SK-N-SH (cell line): ENCODE results near the gene OSBPL9. TPM values are rescaled to one million over a fixed set of nuclear protein-coding genes. Genes with fewer than 3 reads are reported as not detected.
A peak's percentile ranks its signal among the peaks of the same experiment; 100 is the strongest.

Experiments
- CTCF ChIA-PET: fragments of 300-600, 350-600 bp; formaldehyde crosslinking; extraction: SDS; loops from one replicate; lab custom pipeline; 2021; lab: Yijun Ruan, JAX
- POLR2A ChIA-PET: fragments of 350-600 bp; sonication (Branson Sonifier 250); formaldehyde crosslinking; extraction: SDS; loops from one replicate; lab custom pipeline; 2020; ENCODE audit warnings: antibody characterized with exemption, inconsistent platforms; lab: Yijun Ruan, JAX
- DNase-seq: peaks from one replicate; pipeline ENCODE4 v3.0.0; 2012
- H2AFZ ChIP-seq: fragments of 200-600 bp; sonication (generic); 2 replicates; pipeline ENCODE4 v1.8.1; 2016; ENCODE audit warnings: antibody characterized with exemption, mild to moderate bottlenecking, low read depth
- H3F3A ChIP-seq: fragments of 200-600 bp; sonication (generic); replicated peaks from 2 replicates; pipeline ENCODE3; 2016; ENCODE audit warnings: antibody characterized with exemption, mild to moderate bottlenecking; ENCODE audit not compliant: insufficient read depth
- H3K27ac ChIP-seq, 2 experiments: fragments of 200-500 bp in 1 of 2; fragments of 200-600 bp in 1 of 2; sonication (Bioruptor generic) in 1 of 2; sonication (generic), shearing (Covaris generic) in 1 of 2; 2 replicates each; pipeline versions ENCODE4 v1.5.1 to v1.6.1; 2014 to 2016; ENCODE audit warnings: low read depth in 2 of 2, inconsistent platforms in 1 of 2, low read length in 1 of 2, mild to moderate bottlenecking in 1 of 2, mixed read lengths in 1 of 2
- H3K27me3 ChIP-seq: fragments of 200-600 bp; sonication (generic), shearing (Covaris generic); 2 replicates; pipeline ENCODE4 v1.6.1; 2016; ENCODE audit warnings: mixed run types; ENCODE audit not compliant: insufficient read depth
- H3K36me3 ChIP-seq, 2 experiments: fragments of 200-500 bp in 1 of 2; fragments of 200-600 bp in 1 of 2; sonication (Bioruptor generic) in 1 of 2; sonication (generic) in 1 of 2; replicated peaks in 1 of 2; 2 replicates each; pipeline versions ENCODE3 to v1.5.1; 2014 to 2016; ENCODE audit warnings: low read length in 1 of 2, mild to moderate bottlenecking in 1 of 2; ENCODE audit not compliant: insufficient read depth in 2 of 2, control insufficient read depth in 1 of 2
- H3K4me1 ChIP-seq, 2 experiments: fragments of 200-500 bp in 1 of 2; fragments of 200-600 bp in 1 of 2; sonication (Bioruptor generic) in 1 of 2; sonication (generic), shearing (Covaris generic) in 1 of 2; 2 replicates each; pipeline versions ENCODE4 v1.5.1 to v1.6.1; 2014 to 2016; ENCODE audit warnings: low read depth in 1 of 2, low read length in 1 of 2, mixed run types in 1 of 2; ENCODE audit not compliant: insufficient read depth in 2 of 2, control insufficient read depth in 1 of 2
- H3K4me2 ChIP-seq: fragments of 200-600 bp; sonication (generic), shearing (Covaris generic); 2 replicates; pipeline ENCODE4 v1.6.1; 2017; ENCODE audit warnings: mixed run types
- H3K4me3 ChIP-seq, 2 experiments: fragments of 200-500 bp in 1 of 2; fragments of 200-600 bp in 1 of 2; sonication (Bioruptor generic) in 1 of 2; sonication (generic), shearing (Covaris generic) in 1 of 2; 2 replicates each; pipeline versions ENCODE4 v1.5.1 to v1.8.1; 2014 to 2016; ENCODE audit warnings: low read depth in 2 of 2, inconsistent platforms in 1 of 2, low read length in 1 of 2, mild to moderate bottlenecking in 1 of 2, mixed read lengths in 1 of 2, moderate library complexity in 1 of 2
- H3K79me2 ChIP-seq: fragments of 200-600 bp; sonication (generic); 2 replicates; pipeline ENCODE4 v1.8.1; 2017; ENCODE audit warnings: mild to moderate bottlenecking; ENCODE audit not compliant: insufficient read depth
- H3K9ac ChIP-seq: fragments of 200-600 bp; sonication (generic); 2 replicates; pipeline ENCODE4 v1.6.1; 2017; ENCODE audit warnings: mixed run types
- H3K9me2 ChIP-seq: fragments of 200-600 bp; sonication (generic); 2 replicates; pipeline ENCODE4 v1.6.1; 2017; ENCODE audit warnings: mixed run types
- H3K9me3 ChIP-seq: fragments of 200-600 bp; sonication (generic); 2 replicates; pipeline ENCODE4 v1.6.1; 2017; ENCODE audit warnings: mixed run types, mild to moderate bottlenecking, moderate library complexity
- H4K20me1 ChIP-seq: fragments of 200-600 bp; sonication (generic); 2 replicates; pipeline ENCODE4 v1.6.1; 2017; ENCODE audit warnings: mild to moderate bottlenecking, mixed run types; ENCODE audit not compliant: insufficient read depth
- CHD2 ChIP-seq: fragments of 150-350 bp; IDR thresholded peaks from 2 replicates; pipeline ENCODE4 v1.6.1; 2018; ENCODE audit warnings: low read length; ENCODE audit not compliant: partially characterized antibody
- EZH2phosphoT487 ChIP-seq: fragments of 200-600 bp; sonication (generic); IDR thresholded peaks from 2 replicates; pipeline ENCODE4 v1.6.1; 2017; ENCODE audit warnings: low read depth, mixed run types, mild to moderate bottlenecking, antibody characterized with exemption, moderate library complexity, borderline replicate concordance
- FOXJ3 ChIP-seq: sonication (generic); formaldehyde crosslinking; IDR thresholded peaks from 2 replicates; pipeline ENCODE4 v1.5.1; 2020; ENCODE audit warnings: mild to moderate bottlenecking, missing genetic modification reagents
- GATA2 ChIP-seq: sonication (generic); formaldehyde crosslinking; IDR thresholded peaks from 2 replicates; pipeline ENCODE4 v1.5.0; 2020; ENCODE audit warnings: mild to moderate bottlenecking, missing genetic modification reagents
- JUND ChIP-seq: IDR thresholded peaks from 2 replicates; pipeline ENCODE4 v1.4.0; 2012
- NRF1 ChIP-seq: IDR thresholded peaks from 2 replicates; pipeline ENCODE4 v1.6.1; 2012; ENCODE audit warnings: low read depth, mild to moderate bottlenecking, low read length
- POLR2AphosphoS5 ChIP-seq: IDR thresholded peaks from 2 replicates; pipeline ENCODE4 v1.6.1; 2012; ENCODE audit warnings: low read depth, low read length
- RAD21 ChIP-seq: IDR thresholded peaks from 2 replicates; pipeline ENCODE4 v1.6.1; 2012; ENCODE audit warnings: mild to moderate bottlenecking, low read length
- RFX5 ChIP-seq: IDR thresholded peaks from 2 replicates; pipeline ENCODE4 v1.6.1; 2012; ENCODE audit warnings: mild to moderate bottlenecking, improper control_type of control experiment, low read length
- TAF1 ChIP-seq: IDR thresholded peaks from 2 replicates; pipeline ENCODE4 v1.6.1; 2012; ENCODE audit warnings: low read depth, mild to moderate bottlenecking, low read length, moderate library complexity, borderline replicate concordance
- TCF12 ChIP-seq: IDR thresholded peaks from 2 replicates; pipeline ENCODE4 v1.4.0; 2012
- WGBS: methylation state at CpG from one replicate; pipeline ENCODE4 v1.1.6; 2017; ENCODE audit warnings: low lambda C conversion rate; 5-methylcytosine and 5-hydroxymethylcytosine counted together
- polyA plus RNA-seq, 3 experiments: library from polyadenylated mRNA; depleted of rRNA; stranded (reverse); fragments of >200 nt; gene quantifications; 2 replicates each; pipeline ENCODE4 v1.2.3, GENCODE V29; 2012
- TF ChIP-seq, protein P1 (sequence below): fragments of 150-350 bp; IDR thresholded peaks from 2 replicates; pipeline ENCODE4 v1.6.1; 2016; ENCODE audit warnings: mild to moderate bottlenecking, low read depth, low read length

OSBPL9 gene
- polyA plus RNA-seq, 1 of the 3 experiments (the other 2 are of a cell fraction): 43.9 TPM

DNA sequence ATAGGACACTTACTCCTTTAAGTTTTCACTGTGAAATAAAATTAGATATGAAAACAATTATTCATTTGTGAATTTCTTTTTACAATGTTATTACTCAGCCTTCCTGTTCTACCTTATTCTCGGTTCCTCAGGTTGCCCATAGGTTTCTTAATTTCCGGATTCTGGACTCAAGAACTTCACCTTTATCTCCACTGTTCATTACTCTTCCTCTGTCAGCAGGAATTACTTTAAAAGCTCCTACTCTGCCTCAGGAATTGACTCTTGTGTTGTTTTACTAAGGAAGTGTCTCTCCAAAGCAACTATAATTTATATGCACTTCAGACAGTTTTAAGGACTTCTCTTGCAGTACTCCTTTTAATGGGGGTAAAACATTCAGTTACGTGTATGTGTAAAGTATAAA lies 123.8 kb downstream of the OSBPL9 start (continued):
- TF ChIP-seq FOXJ3 (CRISPR knock-in tag): no peak

DNA sequence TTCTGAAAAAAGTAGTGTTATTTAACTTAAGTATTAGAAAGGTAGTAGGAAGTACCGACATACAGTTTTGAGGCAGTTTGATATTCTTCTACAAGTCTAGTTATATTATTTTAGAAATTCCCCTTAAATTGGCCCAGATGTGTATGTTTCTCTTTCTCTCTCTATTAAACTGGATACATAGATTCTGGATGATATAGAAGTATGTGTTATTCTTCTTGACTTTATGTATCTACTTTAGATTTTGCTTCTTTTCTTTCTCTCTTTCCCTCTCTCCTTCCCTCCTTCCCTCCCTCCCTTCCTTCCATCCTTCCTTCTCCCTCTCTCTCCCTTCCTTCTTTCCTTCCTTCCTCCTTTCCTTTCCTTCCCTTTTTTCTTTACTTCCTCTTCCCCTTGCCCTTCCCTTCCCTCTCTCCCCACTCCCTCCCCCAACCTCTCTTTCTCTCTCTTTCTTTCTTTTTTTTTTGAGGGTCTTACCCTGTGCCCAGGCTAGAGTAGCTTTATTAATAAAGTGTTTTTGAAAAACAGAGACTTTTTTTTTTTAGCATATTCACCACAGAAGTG lies 124.3 kb downstream of the OSBPL9 start:
- ChIA-PET CTCF (interaction anchor here (1.2 kb wide), 1 partner anchor 15 kb away, joined by 5 read pairs; no protein-coding TSS in a partner anchor), POLR2A (no interaction called here)
- Histone ChIP-seq H3K9me3 (no peaks in the 10 kb centered on the region), H3K4me3 (no peak overlapping the region), H3K4me1 (peaks cover 7 to 16% of the 10 kb centered on the region in 2 experiments; a peak in 3 of 4 replicates), H3F3A (peaks cover 23% of the 10 kb centered on the region), H3K36me3 (peaks cover 0 to 25% of the 10 kb centered on the region in 2 experiments), H3K79me2 (peaks cover 88% of the 10 kb centered on the region), H3K27ac (no peak overlapping the region), H3K9me2 (no peaks in the 10 kb centered on the region), H3K9ac (no peak overlapping the region), H3K4me2 (no peak overlapping the region), H3K27me3 (no peaks in the 10 kb centered on the region), H2AFZ (no peak overlapping the region), H4K20me1 (peaks cover 35% of the 10 kb centered on the region)
- WGBS: 95% methylated on average over 1 of the region's 1 CpG
- DNase-seq: no peak
- TF ChIP-seq EZH2phosphoT487 (no peak), TAF1 (no peak), NRF1 (no peak), TCF12 (no peak), GATA2 (no peak), CHD2 (no peak), POLR2AphosphoS5 (no peak), JUND (no peak)
- TF ChIP-seq, protein P1, sequence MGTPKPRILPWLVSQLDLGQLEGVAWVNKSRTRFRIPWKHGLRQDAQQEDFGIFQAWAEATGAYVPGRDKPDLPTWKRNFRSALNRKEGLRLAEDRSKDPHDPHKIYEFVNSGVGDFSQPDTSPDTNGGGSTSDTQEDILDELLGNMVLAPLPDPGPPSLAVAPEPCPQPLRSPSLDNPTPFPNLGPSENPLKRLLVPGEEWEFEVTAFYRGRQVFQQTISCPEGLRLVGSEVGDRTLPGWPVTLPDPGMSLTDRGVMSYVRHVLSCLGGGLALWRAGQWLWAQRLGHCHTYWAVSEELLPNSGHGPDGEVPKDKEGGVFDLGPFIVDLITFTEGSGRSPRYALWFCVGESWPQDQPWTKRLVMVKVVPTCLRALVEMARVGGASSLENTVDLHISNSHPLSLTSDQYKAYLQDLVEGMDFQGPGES: no peak

DNA sequence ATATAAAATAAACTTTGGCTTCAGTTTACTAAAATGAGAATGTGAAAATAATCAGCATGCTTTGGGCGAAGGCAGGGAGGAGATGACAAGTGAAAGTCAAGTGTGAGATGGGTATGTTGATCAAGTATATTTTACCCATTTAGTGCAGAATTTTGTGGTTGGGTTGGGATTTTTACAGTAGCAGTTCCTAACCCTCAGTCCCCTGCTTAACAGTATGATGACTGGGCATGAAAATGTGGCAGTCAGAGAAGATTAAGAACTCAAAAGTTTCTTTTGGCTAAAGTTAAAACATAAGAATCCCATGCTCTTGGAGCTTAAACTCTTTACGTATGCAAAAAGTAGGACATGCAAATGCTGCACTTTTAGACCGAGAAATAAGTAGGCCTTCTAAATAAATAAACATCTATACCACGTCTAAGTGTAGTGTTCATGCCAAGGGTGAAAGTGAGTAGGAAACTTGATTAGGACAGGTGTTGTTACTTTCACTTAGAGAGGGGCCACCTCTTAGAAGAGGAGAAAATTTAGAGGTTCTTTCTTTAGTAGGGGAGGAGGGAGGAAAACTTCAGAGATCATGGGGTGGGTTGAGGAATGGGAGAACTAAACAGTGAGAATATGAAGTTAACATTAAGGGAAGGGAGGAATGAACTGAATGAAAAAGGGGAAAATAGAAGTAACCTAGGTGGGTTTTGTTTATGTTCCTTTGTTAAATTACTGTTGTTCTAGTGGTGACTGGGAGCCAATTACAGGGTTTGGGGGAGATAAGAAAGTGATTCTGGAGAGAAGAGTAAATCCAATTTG lies 127.8 kb downstream of the OSBPL9 start:
- no peaks in the 10 kb centered on the region for H3K9me3 ChIP-seq
- no peaks in the 10 kb centered on the region; the same call in 1 of the 2 replicates for H4K20me1 ChIP-seq
- CTCF ChIA-PET: no interaction called here

More for the DNA sequence above, 127.8 kb downstream of the OSBPL9 start:
- Histone ChIP-seq H3K4me3 (no peak overlapping the region), H3K4me1 (no peaks in the 10 kb centered on the region; a peak in 1 of 4 replicates), H3K9me2 (no peaks in the 10 kb centered on the region), H2AFZ (no peak overlapping the region), H3K9ac (no peak overlapping the region), H3K36me3 (peaks cover 0 to 54% of the 10 kb centered on the region in 2 experiments), H3K27me3 (no peaks in the 10 kb centered on the region), H3F3A (peaks cover 12% of the 10 kb centered on the region), H3K27ac (peak overlapping the region in 1 of 2 experiments; percentile 24; a peak in 2 of 4 replicates), H3K79me2 (peaks cover 62% of the 10 kb centered on the region), H3K4me2 (no peak overlapping the region)
- TF ChIP-seq RAD21: no peak
- TF ChIP-seq RFX5: no peak
- POLR2A ChIA-PET: no interaction called here
- no peak for DNase-seq
- WGBS: 93% methylated on average over 4 of the region's 4 CpGs
